A549 (cell line): ENCODE results near the gene MROH2A. TPM values are rescaled to one million over a fixed set of nuclear protein-coding genes. Genes with fewer than 3 reads are reported as not detected.
"Not testable (repeated sequence)": the region's sequence is repeated elsewhere in the genome, so short reads cannot be mapped to it uniquely, and the experiment has no call there.

ENCODE experiments used
- ATAC-seq, 2 experiments: fragments of 200-7000 bp in 1 of 2; fragments of >200 bp in 1 of 2; cut with Nextera tagmentation in 1 of 2; cut with Tn5 transposase in 1 of 2; 3 replicates each; pipeline versions ENCODE4 v1.8.0 to v1.9.1; 2018 to 2020; ENCODE audit warnings: mild to moderate bottlenecking in 1 of 2, moderate library complexity in 1 of 2
- CTCF ChIA-PET: fragments of 300-600 bp; sonication (Branson Sonifier 250); formaldehyde crosslinking; extraction: SDS; loops from one replicate; lab custom pipeline; 2021; ENCODE audit warnings: antibody characterized with exemption, inconsistent platforms; lab: Yijun Ruan, JAX
- POLR2A ChIA-PET: fragments of 350-600 bp; formaldehyde crosslinking; extraction: SDS; loops from one replicate; lab custom pipeline; 2021; ENCODE audit warnings: antibody characterized with exemption, inconsistent platforms; lab: Yijun Ruan, JAX
- DNase-seq, 2 experiments: peaks; one replicate each; pipeline versions ENCODE4 v3.0.0 to v3.0.0-alpha.2; 2011 to 2016; ENCODE audit warnings: low read depth in 1 of 2, low spot score in 1 of 2
- FAIRE-seq: peaks from 2 replicates; lab custom pipeline; 2011; peaks lifted over from hg19 to GRCh38; lab: Jason Lieb, UNC
- H3K27ac ChIP-seq, 2 experiments: fragments of >200 bp; sonication (Bioruptor Twin); formaldehyde crosslinking; 3 replicates each; pipeline ENCODE4 v1.5.1; 2016 to 2017
- H3K4me1 ChIP-seq: fragments of >200 bp; sonication (Bioruptor Twin); formaldehyde crosslinking; 3 replicates; pipeline ENCODE4 v1.6.1; 2016
- H3K4me2 ChIP-seq: fragments of >200 bp; sonication (Bioruptor Twin); formaldehyde crosslinking; 3 replicates; pipeline ENCODE4 v1.6.1; 2016
- H3K4me3 ChIP-seq: fragments of >200 bp; sonication (Bioruptor Twin); formaldehyde crosslinking; 3 replicates; pipeline ENCODE4 v1.5.1; 2016
- H3K9me3 ChIP-seq: fragments of >200 bp; sonication (Bioruptor Twin); formaldehyde crosslinking; 3 replicates; pipeline ENCODE4 v1.6.1; 2016
- CBX2 ChIP-seq: fragments of 200-600 bp; sonication (generic); IDR thresholded peaks from 2 replicates; pipeline ENCODE4 v1.6.1; 2016; ENCODE audit warnings: low read depth, mild to moderate bottlenecking, borderline replicate concordance
- CBX8 ChIP-seq: fragments of 200-600 bp; sonication (generic); IDR thresholded peaks from 2 replicates; pipeline ENCODE4 v1.6.1; 2016
- CEBPB ChIP-seq, 2 experiments: fragments of >200 bp in 1 of 2; sonication (Bioruptor Twin) in 1 of 2; formaldehyde crosslinking in 1 of 2; IDR thresholded peaks; 2 replicates each; pipeline ENCODE4 v1.6.1; 2012 to 2016
- CTCF ChIP-seq: fragments of >200 bp; sonication (Bioruptor Twin); formaldehyde crosslinking; IDR thresholded peaks from 3 replicates; pipeline ENCODE4 v1.5.1; 2016
- EHMT2 ChIP-seq: fragments of 200-600 bp; sonication (generic); IDR thresholded peaks from 2 replicates; pipeline ENCODE4 v1.6.1; 2016; ENCODE audit warnings: antibody characterized with exemption, low read depth, mild to moderate bottlenecking, moderate library complexity
- ESRRA ChIP-seq: fragments of 150-350 bp; IDR thresholded peaks from 2 replicates; pipeline ENCODE4 v1.6.1; 2014; ENCODE audit warnings: mild to moderate bottlenecking, low read length, borderline replicate concordance
- FOXS1 ChIP-seq: fragments of 250-450 bp; sonication (Bioruptor Pico); IDR thresholded peaks from 2 replicates; pipeline ENCODE4 v1.5.0; 2020; ENCODE audit warnings: mild to moderate bottlenecking, moderate library complexity
- HOXA7 ChIP-seq: fragments of 250-450 bp; sonication (Bioruptor Pico); IDR thresholded peaks from 2 replicates; pipeline ENCODE4 v1.5.0; 2020; ENCODE audit warnings: mild to moderate bottlenecking, moderate library complexity
- HOXB13 ChIP-seq: fragments of 250-450 bp; sonication (Bioruptor Pico); IDR thresholded peaks from 2 replicates; pipeline ENCODE4 v1.5.0; 2020; ENCODE audit warnings: low read depth, mild to moderate bottlenecking, moderate library complexity
- HOXB5 ChIP-seq: fragments of 250-450 bp; sonication (Bioruptor Pico); IDR thresholded peaks from 2 replicates; pipeline ENCODE4 v1.5.0; 2020; ENCODE audit warnings: mild to moderate bottlenecking, moderate library complexity
- JUNB ChIP-seq: fragments of >200 bp; sonication (Bioruptor Twin); formaldehyde crosslinking; IDR thresholded peaks from 2 replicates; pipeline ENCODE4 v1.6.1; 2016
- MAFK ChIP-seq: fragments of 450-650 bp; IDR thresholded peaks from 2 replicates; pipeline ENCODE4 v1.6.1; 2014; ENCODE audit not compliant: partially characterized antibody
- MYC ChIP-seq: IDR thresholded peaks from 2 replicates; pipeline ENCODE4 v1.6.1; 2012; ENCODE audit warnings: mild to moderate bottlenecking, inconsistent platforms, low read length, improper control_type of control experiment, borderline replicate concordance
- RNF2 ChIP-seq: fragments of 200-600 bp; sonication (generic); IDR thresholded peaks from 2 replicates; pipeline ENCODE4 v1.6.1; 2016; ENCODE audit warnings: low read depth, mild to moderate bottlenecking, antibody characterized with exemption, moderate library complexity, borderline replicate concordance
- SMC3 ChIP-seq: fragments of >200 bp; sonication (Bioruptor Twin); formaldehyde crosslinking; IDR thresholded peaks from 3 replicates; pipeline ENCODE4 v1.6.1; 2018; ENCODE audit warnings: inconsistent platforms
- TFCP2L1 ChIP-seq: fragments of 250-450 bp; sonication (Bioruptor Pico); IDR thresholded peaks from 2 replicates; pipeline ENCODE4 v1.5.0; 2021; ENCODE audit warnings: mild to moderate bottlenecking
- ZC3H11A ChIP-seq: fragments of 450-650 bp; IDR thresholded peaks from 2 replicates; pipeline ENCODE4 v1.6.1; 2014; ENCODE audit warnings: antibody characterized with exemption, mild to moderate bottlenecking
- ZNF302 ChIP-seq: fragments of 250-450 bp; sonication (Bioruptor Pico); IDR thresholded peaks from 2 replicates; pipeline ENCODE4 v1.9.0; 2021; ENCODE audit warnings: inconsistent platforms, mild to moderate bottlenecking, moderate library complexity
- WGBS: methylation state at CpG from one replicate; pipeline ENCODE4 v1.1.6; 2017; ENCODE audit errors: missing lambda C conversion rate; 5-methylcytosine and 5-hydroxymethylcytosine counted together
- polyA minus RNA-seq: library from RNA; depleted of rRNA, polyadenylated mRNA; stranded (reverse); fragments of >200 nt; gene quantifications from 2 replicates; pipeline ENCODE4 v1.2.3, GENCODE V29; 2011; rRNA and poly(A)+ RNA removed
- polyA plus RNA-seq, 4 experiments: library from polyadenylated mRNA; depleted of rRNA in 3 of 4; stranded (reverse); fragments of >200 nt; fragmentation: RNase III in 1 of 4; extraction: RNeasy Plus Mini Kit Qiagen cat#74134 plus additional on column Dnase treatment in 1 of 4; gene quantifications; 2 replicates in 3 of 4; 3 replicates in 1 of 4; pipeline ENCODE4 v1.2.3, GENCODE V29; 2011 to 2017
- TF ChIP-seq, protein P1 (sequence below): fragments of 250-450 bp; sonication (Bioruptor Pico); IDR thresholded peaks from 2 replicates; pipeline ENCODE4 v1.5.0; 2021; ENCODE audit warnings: mild to moderate bottlenecking, moderate library complexity, borderline replicate concordance
- TF ChIP-seq, protein P2 (sequence below): IDR thresholded peaks from 2 replicates; pipeline ENCODE4 v1.6.1; 2012; ENCODE audit warnings: low read depth, borderline replicate concordance
- TF ChIP-seq, protein P3 (sequence below): fragments of 450-650 bp; IDR thresholded peaks from 2 replicates; pipeline ENCODE4 v1.6.1; 2014; ENCODE audit warnings: antibody characterized with exemption

MROH2A gene, protein sequence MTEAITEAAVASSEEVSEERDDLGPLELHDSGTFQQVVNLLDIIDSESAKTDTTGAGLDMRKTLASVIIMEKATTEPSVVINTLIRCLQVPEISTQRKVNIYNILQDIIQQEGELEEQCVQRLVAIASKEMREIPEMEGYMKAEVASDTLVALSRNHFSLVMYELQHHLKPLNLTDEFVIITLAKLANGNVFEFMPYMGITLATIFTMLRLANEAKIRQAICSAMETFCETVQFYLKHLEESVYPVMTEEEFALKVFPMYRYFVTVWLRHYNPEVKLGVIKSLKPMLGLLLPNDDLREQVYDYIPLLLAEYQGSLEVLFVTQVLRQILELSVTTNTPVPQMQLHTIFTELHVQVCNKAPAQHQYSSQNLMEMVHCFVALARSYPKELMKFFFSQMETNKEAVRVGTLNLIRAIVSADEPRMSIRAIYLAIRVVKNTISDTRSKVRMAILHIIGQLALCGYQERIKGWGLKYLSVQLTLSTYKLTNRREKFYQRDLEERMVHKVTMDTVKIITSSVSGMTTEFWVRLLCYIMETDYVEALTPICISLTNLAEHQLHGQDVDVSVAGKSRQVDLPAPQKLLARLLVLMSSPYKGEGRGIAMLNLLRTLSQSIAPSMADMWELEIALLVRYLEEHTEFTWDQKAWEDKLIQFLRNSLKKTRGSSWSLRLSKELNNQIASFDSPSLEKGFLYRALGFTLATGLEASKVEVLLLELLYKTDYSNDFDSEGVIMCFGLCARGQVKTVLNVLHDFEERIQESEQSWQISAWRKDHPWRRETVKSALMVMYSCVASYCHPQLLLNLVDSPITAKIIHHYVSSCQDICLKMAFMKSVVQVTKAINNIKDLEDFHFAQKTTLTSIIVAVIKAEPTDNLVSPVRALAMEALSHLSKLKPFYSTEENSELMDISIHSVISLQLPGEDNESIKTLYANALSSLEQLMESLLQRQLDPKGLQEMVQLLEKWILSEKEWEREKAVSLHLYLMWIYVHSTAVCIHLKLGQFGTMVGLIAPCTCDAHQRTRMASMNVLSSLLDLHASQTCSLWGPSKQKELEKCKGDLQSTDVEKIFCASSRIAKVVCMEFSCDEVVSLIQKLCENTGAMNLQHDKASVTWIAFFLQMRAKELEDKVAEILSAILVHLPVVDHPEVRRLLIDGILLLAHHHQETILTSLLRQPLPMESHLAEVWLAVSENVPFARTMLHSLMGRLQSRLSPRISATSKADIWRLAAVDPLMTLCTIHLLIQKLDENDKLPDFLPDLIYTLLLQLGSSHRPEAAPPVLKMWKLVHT (N-terminal part only)
- polyA plus RNA-seq (2011; rRNA removed) (0.63 and 0.71 TPM in 2 replicates), polyA plus RNA-seq (2017; fragmentation: RNase III; extraction: RNeasy Plus Mini Kit Qiagen cat#74134 plus additional on column Dnase treatment) (0.04 to 0.28 TPM (median 0.10 TPM) in 3 replicates), polyA minus RNA-seq (0.54 TPM in 1 of 2 replicates, not detected in the other)
- polyA plus RNA-seq (2012; cell fraction: cytosol; rRNA removed): 0.25 and 0.26 TPM in 2 replicates
- 0.30 and 0.58 TPM in 2 replicates for polyA plus RNA-seq (2012; cell fraction: nucleus; rRNA removed)

- peaks cover 28% of the 10 kb centered on the region for H3K9me3 ChIP-seq
- ATAC-seq: no peak
- ChIA-PET POLR2A (no interaction called here), CTCF (no interaction called here)
- no peak within 1 kb of the TSS for H3K4me2 ChIP-seq
- no peaks in the 10 kb centered on the region for H3K4me1 ChIP-seq
- DNase-seq: no peak
- H3K27ac ChIP-seq: peak within 1 kb of the TSS in 1 of 2 experiments; percentile 51; a peak in 2 of 6 replicates
- WGBS: 89% methylated on average over 2 of the region's 2 CpGs
- TF ChIP-seq HOXA7: no peak
- no peak within 1 kb of the TSS for H3K4me3 ChIP-seq
- no peak for FAIRE-seq
These were observed at the start of gene MROH2A for GRCh38 chr2:233778030-233778429. Gene MROH2A (plus strand): TSS chr2:233778330. CDS start chr2:233779359, 1,029 bp downstream.

GRCh38 chr2:233728723-233729301, 49.3 kb upstream of the MROH2A start, which contains the start of gene UGT1A3:
Gene UGT1A3 (plus strand): TSS chr2:233729042. CDS start chr2:233729127, 85 bp downstream.
- Histone ChIP-seq H3K27ac (peak within 1 kb of the TSS; percentile 41 to 60; a peak in 4 of 6 replicates), H3K4me1 (peaks cover 11% of the 10 kb centered on the region; the same call in 2 of the 3 replicates), H3K4me2 (no peak within 1 kb of the TSS), H3K4me3 (no peak within 1 kb of the TSS), H3K9me3 (0 out of 3 replicates have a peak, but pooled peaks cover 4% of the 10 kb centered on the region)
- FAIRE-seq (no peak), DNase-seq (no peak), ATAC-seq (no peak; a peak in 1 of 6 replicates)
- CTCF ChIA-PET: interaction anchor here (1.2 to 1.5 kb wide), 2 partner anchors 17 to 155 kb away, joined by 3 to 4 read pairs; no protein-coding TSS in a partner anchor
- TF ChIP-seq SMC3: no peak
- TF ChIP-seq MAFK: no peak
- no peak for TF ChIP-seq CBX2
- no peak for TF ChIP-seq TFCP2L1
- no peak for TF ChIP-seq ZNF302 (CRISPR knock-in tag)
- TF ChIP-seq FOXS1 (CRISPR knock-in tag): no peak
- no peak for TF ChIP-seq MYC
- no peak for TF ChIP-seq RNF2
- no peak for TF ChIP-seq CBX8
- TF ChIP-seq, protein P1, sequence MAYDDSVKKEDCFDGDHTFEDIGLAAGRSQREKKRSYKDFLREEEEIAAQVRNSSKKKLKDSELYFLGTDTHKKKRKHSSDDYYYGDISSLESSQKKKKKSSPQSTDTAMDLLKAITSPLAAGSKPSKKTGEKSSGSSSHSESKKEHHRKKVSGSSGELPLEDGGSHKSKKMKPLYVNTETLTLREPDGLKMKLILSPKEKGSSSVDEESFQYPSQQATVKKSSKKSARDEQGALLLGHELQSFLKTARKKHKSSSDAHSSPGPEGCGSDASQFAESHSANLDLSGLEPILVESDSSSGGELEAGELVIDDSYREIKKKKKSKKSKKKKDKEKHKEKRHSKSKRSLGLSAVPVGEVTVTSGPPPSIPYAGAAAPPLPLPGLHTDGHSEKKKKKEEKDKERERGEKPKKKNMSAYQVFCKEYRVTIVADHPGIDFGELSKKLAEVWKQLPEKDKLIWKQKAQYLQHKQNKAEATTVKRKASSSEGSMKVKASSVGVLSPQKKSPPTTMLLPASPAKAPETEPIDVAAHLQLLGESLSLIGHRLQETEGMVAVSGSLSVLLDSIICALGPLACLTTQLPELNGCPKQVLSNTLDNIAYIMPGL (CRISPR knock-in tag): no peak
- TF ChIP-seq, protein P2, sequence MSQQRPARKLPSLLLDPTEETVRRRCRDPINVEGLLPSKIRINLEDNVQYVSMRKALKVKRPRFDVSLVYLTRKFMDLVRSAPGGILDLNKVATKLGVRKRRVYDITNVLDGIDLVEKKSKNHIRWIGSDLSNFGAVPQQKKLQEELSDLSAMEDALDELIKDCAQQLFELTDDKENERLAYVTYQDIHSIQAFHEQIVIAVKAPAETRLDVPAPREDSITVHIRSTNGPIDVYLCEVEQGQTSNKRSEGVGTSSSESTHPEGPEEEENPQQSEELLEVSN: no peak
- no peak for TF ChIP-seq ZC3H11A
- TF ChIP-seq HOXB5 (CRISPR knock-in tag): no peak
- TF ChIP-seq, protein P3, sequence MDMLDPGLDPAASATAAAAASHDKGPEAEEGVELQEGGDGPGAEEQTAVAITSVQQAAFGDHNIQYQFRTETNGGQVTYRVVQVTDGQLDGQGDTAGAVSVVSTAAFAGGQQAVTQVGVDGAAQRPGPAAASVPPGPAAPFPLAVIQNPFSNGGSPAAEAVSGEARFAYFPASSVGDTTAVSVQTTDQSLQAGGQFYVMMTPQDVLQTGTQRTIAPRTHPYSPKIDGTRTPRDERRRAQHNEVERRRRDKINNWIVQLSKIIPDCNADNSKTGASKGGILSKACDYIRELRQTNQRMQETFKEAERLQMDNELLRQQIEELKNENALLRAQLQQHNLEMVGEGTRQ: no peak
- TF ChIP-seq HOXB13 (CRISPR knock-in tag): no peak
- no peak for TF ChIP-seq ESRRA
- TF ChIP-seq CTCF: no peak
- no peak for TF ChIP-seq EHMT2
- TF ChIP-seq JUNB: no peak
- TF ChIP-seq CEBPB (IDR thresholded peaks at IDR 0.05): no peak
- POLR2A ChIA-PET: no interaction called here
- 85% methylated on average over 8 of the region's 8 CpGs for WGBS

DNA sequence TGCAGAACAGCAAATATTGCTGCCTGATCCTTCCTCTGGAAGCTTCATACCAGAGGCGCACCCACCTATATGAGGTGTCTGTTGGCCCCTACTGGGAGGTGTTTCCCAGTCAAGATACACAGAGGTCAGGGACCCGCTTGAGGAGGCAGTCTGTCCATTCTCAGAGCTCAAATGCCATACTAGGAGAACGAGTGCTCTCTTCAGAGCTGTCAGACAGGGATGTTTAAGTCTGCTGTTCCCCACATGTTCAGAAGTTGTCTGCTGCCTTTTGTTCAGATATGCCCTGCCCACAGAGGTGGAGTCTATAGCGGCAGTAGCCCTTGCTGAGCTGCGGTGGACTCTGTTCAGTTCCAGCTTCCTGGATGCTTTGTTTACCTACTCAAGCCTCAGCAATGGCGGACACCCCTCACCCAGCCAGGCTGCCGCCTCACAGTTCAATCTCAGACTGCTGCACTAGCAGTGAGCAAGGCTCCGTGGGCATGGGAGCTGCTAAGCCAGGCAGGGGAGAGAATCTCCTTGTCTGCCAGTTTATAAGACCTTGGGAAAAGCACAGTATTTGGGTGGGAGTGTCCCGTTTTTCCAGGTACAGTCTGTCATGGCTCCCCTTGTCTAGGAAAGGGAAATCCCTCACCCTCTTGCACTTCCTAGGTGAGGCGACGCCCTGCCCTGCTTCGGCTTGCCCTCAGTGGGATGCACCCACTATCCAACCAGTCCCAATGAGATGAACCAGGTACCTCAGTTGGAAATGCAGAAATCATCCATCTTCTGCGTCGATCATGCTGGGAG, 41.1 kb upstream of the MROH2A start:
- DNase-seq, H3K4me3 ChIP-seq, POLR2A ChIA-PET, H3K4me2 ChIP-seq, H3K4me1 ChIP-seq, FAIRE-seq: not testable (repeated sequence)
- peaks cover 48% of the 10 kb centered on the region for H3K9me3 ChIP-seq
- 86% methylated on average over 14 of the region's 14 CpGs for WGBS
- H3K27ac ChIP-seq: peak overlapping the region; percentile 46 to 69; a peak in 5 of 6 replicates
- CTCF ChIA-PET: interaction anchor here (0.7 to 1.4 kb wide), 5 partner anchors 11 to 96 kb away, joined by 3 to 4 read pairs (median 3); no protein-coding TSS in a partner anchor
- ATAC-seq: 0 out of 6 replicates have a peak, but pooled peaks of 1 of the 2 experiments have one; percentile 29
